ENCODE data around the gene RERE. TPM values are rescaled to one million over a fixed set of nuclear protein-coding genes. Genes with fewer than 3 reads are reported as not detected.

Gene RERE
- total RNA-seq, 1 donor from 2014 or later = 19.2 TPM

DNA sequence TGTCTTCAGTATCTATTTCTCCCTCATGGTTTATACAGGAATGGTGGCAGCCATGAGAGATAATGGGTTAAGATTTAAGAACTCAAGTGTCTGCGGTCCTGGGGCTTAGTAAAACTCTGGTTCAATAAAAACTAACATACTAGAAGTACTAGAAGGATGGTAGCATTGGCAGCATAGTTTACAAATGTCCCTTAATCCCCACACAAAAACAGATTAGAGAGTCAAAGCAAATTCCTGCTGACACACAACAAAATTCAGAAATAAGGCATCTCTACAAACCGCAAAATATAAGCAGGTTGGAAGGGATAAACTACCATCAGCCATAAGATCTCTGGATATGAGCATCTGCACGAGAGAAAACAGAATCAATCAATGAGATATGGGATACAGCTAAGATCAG lies 234.4 kb downstream of the RERE start:
- Histone ChIP-seq H3K27me3 (ENCODE audit: control insufficient read depth, insufficient read depth, low read length) (no peaks in the 10 kb centered on the region), H3K36me3 (ENCODE audit: control insufficient read depth, insufficient read depth, low read length) (no peaks in the 10 kb centered on the region), H3K4me3 (ENCODE audit: low read depth, low read length) (no peak overlapping the region)
- TF ChIP-seq CTCF (IDR thresholded peaks at IDR 0.05; ENCODE audit: insufficient read depth, low read length, severe bottlenecking) = no peak
- DNase-seq (ENCODE audit: low read depth) = no peak
- no peak for FAIRE-seq

GRCh38 chr1:8580566-8580965 lies 236.9 kb downstream of the RERE start:
- DNase-seq (ENCODE audit: low read depth) = no peak
- H3K4me3 ChIP-seq (ENCODE audit: low read depth, low read length) = no peak overlapping the region
- TF ChIP-seq CTCF (IDR thresholded peaks at IDR 0.05; ENCODE audit: insufficient read depth, low read length, severe bottlenecking) = no peak

GRCh38 chr1:8578936-8579335 lies 238.5 kb downstream of the RERE start:
- no peaks in the 10 kb centered on the region for H3K36me3 ChIP-seq (ENCODE audit: control insufficient read depth, insufficient read depth, low read length)
- no peak for TF ChIP-seq CTCF (IDR thresholded peaks at IDR 0.05; ENCODE audit: insufficient read depth, low read length, severe bottlenecking)
- FAIRE-seq = no peak
- DNase-seq (ENCODE audit: low read depth) = no peak
- H3K27me3 ChIP-seq (ENCODE audit: control insufficient read depth, insufficient read depth, low read length) = no peaks in the 10 kb centered on the region
- no peak overlapping the region for H3K4me3 ChIP-seq (ENCODE audit: low read depth, low read length)

More at GRCh38 chr1:8580566-8580965, 236.9 kb downstream of the RERE start:
- no peaks in the 10 kb centered on the region for H3K36me3 ChIP-seq (ENCODE audit: control insufficient read depth, insufficient read depth, low read length)
- no peak for FAIRE-seq
- H3K27me3 ChIP-seq (ENCODE audit: control insufficient read depth, insufficient read depth, low read length) = no peaks in the 10 kb centered on the region

GRCh38 chr1:8578132-8578877 lies 239.1 kb downstream of the RERE start:
- DNase-seq (ENCODE audit: low read depth) = no peak
- FAIRE-seq = no peak
- no peaks in the 10 kb centered on the region for H3K27me3 ChIP-seq (ENCODE audit: control insufficient read depth, insufficient read depth, low read length)
- no peak overlapping the region for H3K4me3 ChIP-seq (ENCODE audit: low read depth, low read length)
- H3K36me3 ChIP-seq (ENCODE audit: control insufficient read depth, insufficient read depth, low read length) = no peaks in the 10 kb centered on the region
- no peak for TF ChIP-seq CTCF (IDR thresholded peaks at IDR 0.05; ENCODE audit: insufficient read depth, low read length, severe bottlenecking)

GRCh38 chr1:8574985-8575384 lies 242.5 kb downstream of the RERE start:
- no peaks in the 10 kb centered on the region for H3K36me3 ChIP-seq (ENCODE audit: control insufficient read depth, insufficient read depth, low read length)
- no peak overlapping the region for H3K4me3 ChIP-seq (ENCODE audit: low read depth, low read length)
- DNase-seq (ENCODE audit: low read depth) = peak; percentile 38
- TF ChIP-seq CTCF (IDR thresholded peaks at IDR 0.05; ENCODE audit: insufficient read depth, low read length, severe bottlenecking) = no peak
- FAIRE-seq = no peak
- no peaks in the 10 kb centered on the region for H3K27me3 ChIP-seq (ENCODE audit: control insufficient read depth, insufficient read depth, low read length)

- peak; percentile 17 for DNase-seq (ENCODE audit: low read depth)
Observed at GRCh38 chr1:8572106-8572505, 245.3 kb downstream of the RERE start.

More at GRCh38 chr1:8572106-8572505, 245.3 kb downstream of the RERE start:
- H3K4me3 ChIP-seq (ENCODE audit: low read depth, low read length) = no peak overlapping the region
- no peaks in the 10 kb centered on the region for H3K36me3 ChIP-seq (ENCODE audit: control insufficient read depth, insufficient read depth, low read length)
- TF ChIP-seq CTCF (IDR thresholded peaks at IDR 0.05; ENCODE audit: insufficient read depth, low read length, severe bottlenecking) = no peak
- H3K27me3 ChIP-seq (ENCODE audit: control insufficient read depth, insufficient read depth, low read length) = no peaks in the 10 kb centered on the region
- no peak for FAIRE-seq

Measured in bronchial epithelial cell (primary cell).